HG03039 (cell line): ENCODE data around the gene WASHC3.

Experiments used
- ATAC-seq: cut with Tn5 transposase; IDR thresholded peaks from one replicate; pipeline ENCODE4 v1.9.1; 2021; ENCODE audit warnings: mild to moderate bottlenecking, moderate library complexity; ENCODE audit not compliant: unreplicated experiment

The WASHC3 gene

GRCh38 chr12:101982307-101982706 lies 79.5 kb downstream of the WASHC3 start:
- ATAC-seq, result no peak

GRCh38 chr12:101981868-101982267 lies 79.9 kb downstream of the WASHC3 start:
- no peak for ATAC-seq

GRCh38 chr12:101968770-101969169 lies 93.0 kb downstream of the WASHC3 start:
- no peak for ATAC-seq

GRCh38 chr12:101967506-101967905 lies 94.3 kb downstream of the WASHC3 start:
- ATAC-seq, result no peak

GRCh38 chr12:101966496-101966895 lies 95.3 kb downstream of the WASHC3 start:
- ATAC-seq, result no peak

GRCh38 chr12:101963697-101964096 lies 98.1 kb downstream of the WASHC3 start:
- no peak for ATAC-seq
